Endothelial cell (in vitro differentiated cells): Measurements from ENCODE around the gene ATXN7L1. TPM values are rescaled to one million over a fixed set of nuclear protein-coding genes. Genes with fewer than 3 reads are reported as not detected.

ENCODE experiments used
- DNase-seq: peaks from one replicate; pipeline ENCODE4 v3.0.0; 2021; ENCODE audit warnings: low spot score
- H3K27ac Mint-ChIP-seq: one replicate; pipeline ENCODE4 v1.8.0; 2021; ENCODE audit warnings: mixed read lengths, inconsistent platforms; ENCODE audit not compliant: unreplicated experiment
- H3K27me3 Mint-ChIP-seq: one replicate; pipeline ENCODE4 v1.8.0; 2021; ENCODE audit warnings: mild to moderate bottlenecking, moderate library complexity, mixed read lengths, inconsistent platforms; ENCODE audit not compliant: unreplicated experiment
- H3K36me3 Mint-ChIP-seq: one replicate; pipeline ENCODE4 v1.8.0; 2021; ENCODE audit warnings: mild to moderate bottlenecking, low read depth, mixed read lengths, inconsistent platforms; ENCODE audit not compliant: unreplicated experiment
- H3K4me1 Mint-ChIP-seq: one replicate; pipeline ENCODE4 v1.8.0; 2021; ENCODE audit warnings: mild to moderate bottlenecking, mixed read lengths, inconsistent platforms; ENCODE audit not compliant: unreplicated experiment
- H3K4me3 Mint-ChIP-seq: one replicate; pipeline ENCODE4 v1.8.0; 2021; ENCODE audit warnings: mild to moderate bottlenecking, mixed read lengths, inconsistent platforms; ENCODE audit not compliant: unreplicated experiment
- H3K9me3 Mint-ChIP-seq: one replicate; pipeline ENCODE4 v1.8.0; 2021; ENCODE audit warnings: mixed read lengths, inconsistent platforms; ENCODE audit not compliant: unreplicated experiment
- CTCF ChIP-seq: fragments of 200-600 bp; sonication (generic); IDR thresholded peaks from one replicate; pipeline ENCODE4 v1.5.0; 2021; ENCODE audit warnings: antibody characterized with exemption; ENCODE audit not compliant: unreplicated experiment
- total RNA-seq: library from RNA; stranded (reverse); fragmentation: NEBNext Ultra II Directional; extraction: Animal tissue kit (Norgen Biotek cat#: 25700); gene quantifications from one replicate; pipeline ENCODE4 v1.2.1, GENCODE V29; 2021; ENCODE audit not compliant: unreplicated experiment

Gene ATXN7L1
- total RNA-seq, 1 donor from 2014 or later = 18.4 TPM

DNA sequence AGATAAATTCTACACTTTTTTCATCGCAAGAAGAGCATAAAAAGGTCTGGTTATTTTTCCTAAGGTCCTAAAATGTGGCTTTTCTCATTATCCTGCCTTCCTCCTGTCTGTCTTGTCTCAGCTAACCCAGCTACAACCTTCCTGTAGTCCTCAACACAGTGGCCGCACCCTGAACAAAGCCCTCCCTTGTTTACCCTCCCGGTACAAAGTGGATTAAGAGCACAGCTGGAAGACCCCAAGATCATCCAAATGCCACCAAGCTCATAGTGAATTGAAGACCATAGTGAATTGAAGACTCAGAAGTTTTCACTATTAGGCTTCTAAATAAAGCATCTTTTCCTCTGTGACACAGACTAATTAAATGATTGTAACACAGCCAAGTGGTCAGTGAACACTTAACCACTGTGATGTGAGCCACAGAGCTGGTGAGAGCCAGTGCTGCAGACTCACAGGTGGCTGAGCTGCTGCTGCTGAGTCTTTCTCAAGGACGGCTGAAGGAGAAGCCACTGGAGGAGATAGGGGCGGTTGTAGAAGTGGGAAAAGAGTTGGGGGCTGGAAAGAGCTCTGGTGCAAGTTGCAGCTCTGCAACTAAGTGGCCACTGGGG, 123.6 kb downstream of the ATXN7L1 start:
- H3K36me3 Mint-ChIP-seq = no peaks in the 10 kb centered on the region
- TF ChIP-seq CTCF = no peak
- DNase-seq = no peak
- no peak overlapping the region for H3K4me3 Mint-ChIP-seq
- H3K4me1 Mint-ChIP-seq = no peaks in the 10 kb centered on the region
- no peak overlapping the region for H3K27ac Mint-ChIP-seq
- peaks cover 3% of the 10 kb centered on the region for H3K27me3 Mint-ChIP-seq
- no peaks in the 10 kb centered on the region for H3K9me3 Mint-ChIP-seq

GRCh38 chr7:105751054-105751453, 125.3 kb downstream of the ATXN7L1 start:
- Mint-ChIP-seq H3K4me1 (peaks cover 3% of the 10 kb centered on the region), H3K36me3 (no peaks in the 10 kb centered on the region), H3K27ac (no peak overlapping the region), H3K9me3 (no peaks in the 10 kb centered on the region), H3K27me3 (peaks cover 3% of the 10 kb centered on the region), H3K4me3 (no peak overlapping the region)
- DNase-seq = no peak
- no peak for TF ChIP-seq CTCF

DNA sequence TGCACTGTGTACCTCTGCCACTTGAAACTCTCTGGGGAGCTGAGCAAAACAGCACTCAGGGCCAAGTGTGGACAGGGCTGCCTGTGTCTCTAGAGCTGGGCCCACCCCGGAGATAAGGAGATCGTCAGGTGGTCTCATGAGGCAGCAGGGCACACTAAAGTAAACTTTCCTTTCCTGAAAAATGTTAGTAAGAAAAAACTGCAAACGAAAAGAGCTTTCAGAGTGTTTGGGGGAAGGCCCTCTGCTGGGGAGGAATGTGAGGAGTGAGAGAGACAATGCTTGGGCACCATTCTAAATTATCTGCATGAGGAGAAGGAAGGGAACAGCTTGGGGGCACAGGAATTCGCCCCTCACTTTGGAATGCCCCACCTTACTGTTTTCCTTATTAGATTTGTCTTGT, 127.7 kb downstream of the ATXN7L1 start:
- Mint-ChIP-seq H3K27me3 (peaks cover 2% of the 10 kb centered on the region), H3K4me3 (no peak overlapping the region), H3K4me1 (peaks cover 5% of the 10 kb centered on the region), H3K9me3 (no peaks in the 10 kb centered on the region), H3K36me3 (no peaks in the 10 kb centered on the region), H3K27ac (no peak overlapping the region)
- TF ChIP-seq CTCF = no peak
- no peak for DNase-seq

DNA sequence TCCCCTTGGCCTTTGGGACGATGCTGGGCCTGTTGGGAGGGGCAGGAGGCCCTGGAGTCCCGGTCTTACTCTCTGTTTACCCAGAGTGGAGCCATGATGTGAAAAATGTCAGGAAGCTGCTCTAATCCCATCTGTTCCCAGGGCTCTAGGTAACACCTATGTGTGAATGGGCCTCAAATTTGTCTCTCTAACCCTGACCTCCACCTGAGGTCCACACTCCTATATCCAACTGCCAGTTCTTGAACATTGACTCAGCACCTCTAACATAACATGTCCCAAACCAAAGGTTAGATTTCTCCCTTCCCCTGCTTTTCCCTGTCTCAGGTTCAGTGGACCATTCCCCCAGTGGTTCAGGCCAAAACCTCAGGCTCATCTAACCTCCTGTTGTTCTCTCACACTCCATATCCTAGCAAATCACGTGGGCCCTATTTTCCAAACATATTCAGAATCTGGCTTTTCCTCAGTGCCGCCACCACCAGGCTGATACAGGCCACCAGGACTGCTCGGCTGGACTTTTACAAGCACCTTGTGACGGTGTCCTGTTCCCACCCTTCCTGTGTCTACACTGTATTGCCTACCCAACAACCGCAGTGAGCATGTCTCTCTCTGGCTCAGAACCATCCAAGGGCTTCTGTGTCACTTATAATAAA, 130.6 kb downstream of the ATXN7L1 start:
- H3K27ac Mint-ChIP-seq = no peak overlapping the region
- H3K9me3 Mint-ChIP-seq = no peaks in the 10 kb centered on the region
- no peak overlapping the region for H3K4me3 Mint-ChIP-seq
- DNase-seq = no peak
- peaks cover 2% of the 10 kb centered on the region for H3K27me3 Mint-ChIP-seq
- H3K4me1 Mint-ChIP-seq = peaks cover 8% of the 10 kb centered on the region
- H3K36me3 Mint-ChIP-seq = peaks cover 4% of the 10 kb centered on the region
- TF ChIP-seq CTCF = no peak

DNA sequence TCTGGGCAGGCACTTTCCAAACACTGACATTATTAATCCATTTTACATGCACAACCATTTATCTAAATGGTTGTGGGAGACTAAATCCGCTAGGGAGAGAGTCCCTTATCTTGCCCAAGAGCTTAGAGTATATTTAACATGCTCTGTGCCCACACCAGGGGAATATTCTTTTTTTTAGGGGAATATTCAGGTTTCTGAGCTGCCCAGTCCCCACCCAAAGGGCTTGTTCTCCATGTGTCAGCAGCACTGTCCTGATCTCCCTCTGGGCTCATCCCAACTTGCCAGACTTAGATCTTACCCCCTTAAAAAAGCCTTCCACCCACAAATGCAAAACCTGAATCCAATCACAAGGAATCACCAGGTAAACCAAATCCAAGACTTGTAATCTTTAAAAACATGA, 132.1 kb downstream of the ATXN7L1 start:
- Mint-ChIP-seq H3K27me3 (peaks cover 5% of the 10 kb centered on the region), H3K36me3 (peaks cover 8% of the 10 kb centered on the region), H3K4me3 (no peak overlapping the region), H3K9me3 (no peaks in the 10 kb centered on the region), H3K27ac (no peak overlapping the region), H3K4me1 (peaks cover 8% of the 10 kb centered on the region)
- no peak for DNase-seq
- no peak for TF ChIP-seq CTCF
